ENCODE data around the gene SFTA2.

Gene SFTA2

DNA sequence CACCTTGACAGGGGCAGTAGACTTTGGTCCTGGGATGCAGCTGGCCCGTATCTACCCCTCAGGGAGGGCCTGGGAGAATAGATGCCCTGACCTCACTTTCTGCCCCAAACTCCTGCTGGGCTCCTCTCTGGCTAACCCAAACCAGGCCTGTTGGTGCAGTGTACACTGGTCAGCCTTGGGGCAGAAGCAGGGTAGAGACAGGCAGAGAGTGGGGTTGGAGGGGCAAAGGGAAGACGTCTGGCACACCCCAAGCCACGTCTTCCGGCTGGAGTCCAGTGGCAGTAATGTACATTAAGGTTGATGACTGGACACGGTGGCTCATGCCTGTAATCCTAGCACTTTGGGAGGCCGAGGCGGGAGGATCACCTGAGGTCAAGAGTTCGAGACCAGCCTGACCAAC, 38.3 kb downstream of the SFTA2 start:
- TF ChIP-seq, protein P1, sequence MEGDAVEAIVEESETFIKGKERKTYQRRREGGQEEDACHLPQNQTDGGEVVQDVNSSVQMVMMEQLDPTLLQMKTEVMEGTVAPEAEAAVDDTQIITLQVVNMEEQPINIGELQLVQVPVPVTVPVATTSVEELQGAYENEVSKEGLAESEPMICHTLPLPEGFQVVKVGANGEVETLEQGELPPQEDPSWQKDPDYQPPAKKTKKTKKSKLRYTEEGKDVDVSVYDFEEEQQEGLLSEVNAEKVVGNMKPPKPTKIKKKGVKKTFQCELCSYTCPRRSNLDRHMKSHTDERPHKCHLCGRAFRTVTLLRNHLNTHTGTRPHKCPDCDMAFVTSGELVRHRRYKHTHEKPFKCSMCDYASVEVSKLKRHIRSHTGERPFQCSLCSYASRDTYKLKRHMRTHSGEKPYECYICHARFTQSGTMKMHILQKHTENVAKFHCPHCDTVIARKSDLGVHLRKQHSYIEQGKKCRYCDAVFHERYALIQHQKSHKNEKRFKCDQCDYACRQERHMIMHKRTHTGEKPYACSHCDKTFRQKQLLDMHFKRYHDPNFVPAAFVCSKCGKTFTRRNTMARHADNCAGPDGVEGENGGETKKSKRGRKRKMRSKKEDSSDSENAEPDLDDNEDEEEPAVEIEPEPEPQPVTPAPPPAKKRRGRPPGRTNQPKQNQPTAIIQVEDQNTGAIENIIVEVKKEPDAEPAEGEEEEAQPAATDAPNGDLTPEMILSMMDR (IDR thresholded peaks at IDR 0.05; ENCODE audit: borderline replicate concordance, control extremely low read depth, extremely low read depth, insufficient read depth, missing control alignments), result no peak
- in situ Hi-C loops (cut with MboI; ENCODE audit: low sequenced_read_pairs, unreplicated experiment), result no loop called here
- no peak for DNase-seq (ENCODE audit: low spot score)

DNA sequence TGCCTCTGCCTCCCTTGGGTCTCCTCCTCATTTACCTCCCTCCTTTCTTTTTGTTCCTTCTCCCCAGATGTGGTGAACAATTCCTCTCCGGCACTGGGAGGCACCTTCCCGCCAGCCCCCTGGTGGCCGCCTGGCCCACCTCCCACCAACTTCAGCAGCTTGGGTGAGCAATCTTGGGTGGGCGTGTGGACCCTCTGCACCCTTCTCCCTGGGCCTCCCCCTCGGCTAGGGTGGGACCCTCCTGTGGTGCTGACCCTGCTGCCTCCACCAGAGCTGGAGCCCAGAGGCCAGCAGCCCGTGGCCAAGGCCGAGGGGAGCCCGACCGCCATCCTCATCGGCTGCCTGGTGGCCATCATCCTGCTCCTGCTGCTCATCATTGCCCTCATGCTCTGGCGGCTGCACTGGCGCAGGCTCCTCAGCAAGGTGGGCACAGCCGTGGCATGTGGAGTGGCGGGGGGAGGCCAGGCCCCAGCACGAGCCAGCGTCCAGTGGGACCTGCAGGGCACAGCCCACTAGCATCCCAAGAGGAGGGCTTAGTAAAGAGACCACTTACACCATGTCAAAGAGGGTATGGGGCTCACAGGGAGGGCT, 38.9 kb downstream of the SFTA2 start:
- in situ Hi-C loops (cut with MboI; ENCODE audit: low sequenced_read_pairs, unreplicated experiment), result no loop called here
- TF ChIP-seq, protein P1 (IDR thresholded peaks at IDR 0.05; ENCODE audit: borderline replicate concordance, control extremely low read depth, extremely low read depth, insufficient read depth, missing control alignments), result no peak
- DNase-seq (ENCODE audit: low spot score), result no peak

DNA sequence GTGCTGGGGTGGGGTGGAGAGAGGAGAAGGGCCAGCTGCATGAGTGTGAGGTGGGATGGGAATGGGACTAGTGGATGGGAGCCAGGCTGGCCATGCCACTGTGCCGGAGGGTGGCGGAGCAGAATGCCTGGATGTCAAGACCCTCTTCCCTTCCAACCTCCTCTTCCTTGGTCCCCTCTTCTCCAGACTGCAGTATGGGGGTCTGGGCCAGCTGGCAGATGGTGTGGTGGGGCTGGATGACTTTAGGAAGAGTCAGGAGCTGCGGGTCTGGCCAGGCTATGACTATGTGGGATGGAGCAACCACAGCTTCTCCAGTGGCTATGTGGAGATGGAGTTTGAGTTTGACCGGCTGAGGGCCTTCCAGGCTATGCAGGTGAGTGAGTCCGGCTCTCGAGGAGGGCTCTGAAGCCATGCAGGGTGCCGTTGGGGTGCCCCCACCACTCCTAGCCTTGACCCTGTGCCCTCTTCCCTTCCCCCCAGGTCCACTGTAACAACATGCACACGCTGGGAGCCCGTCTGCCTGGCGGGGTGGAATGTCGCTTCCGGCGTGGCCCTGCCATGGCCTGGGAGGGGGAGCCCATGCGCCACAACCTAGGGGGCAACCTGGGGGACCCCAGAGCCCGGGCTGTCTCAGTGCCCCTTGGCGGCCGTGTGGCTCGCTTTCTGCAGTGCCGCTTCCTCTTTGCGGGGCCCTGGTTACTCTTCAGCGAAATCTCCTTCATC, 40.0 kb downstream of the SFTA2 start:
- no peak for DNase-seq (ENCODE audit: low spot score)
- in situ Hi-C loops (cut with MboI; ENCODE audit: low sequenced_read_pairs, unreplicated experiment), result no loop called here
- TF ChIP-seq, protein P1 (IDR thresholded peaks at IDR 0.05; ENCODE audit: borderline replicate concordance, control extremely low read depth, extremely low read depth, insufficient read depth, missing control alignments), result no peak

DNA sequence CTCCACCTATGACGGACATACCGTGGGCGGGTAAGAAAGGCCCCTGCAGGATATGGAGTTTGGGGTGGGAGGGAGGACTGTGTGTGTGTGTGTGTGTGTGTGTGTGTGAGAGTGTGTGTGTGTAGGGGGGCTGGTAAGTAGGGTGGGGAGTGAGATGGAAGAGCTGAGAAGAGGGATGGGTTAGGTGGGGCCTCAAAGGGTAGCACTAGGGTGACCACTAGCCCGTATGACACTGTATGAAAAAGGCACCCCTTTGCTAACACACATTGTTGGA, 40.6 kb downstream of the SFTA2 start:
- TF ChIP-seq, protein P1 (IDR thresholded peaks at IDR 0.05; ENCODE audit: borderline replicate concordance, control extremely low read depth, extremely low read depth, insufficient read depth, missing control alignments), result no peak
- in situ Hi-C loops (cut with MboI; ENCODE audit: low sequenced_read_pairs, unreplicated experiment), result no loop called here
- no peak for DNase-seq (ENCODE audit: low spot score)

DNA sequence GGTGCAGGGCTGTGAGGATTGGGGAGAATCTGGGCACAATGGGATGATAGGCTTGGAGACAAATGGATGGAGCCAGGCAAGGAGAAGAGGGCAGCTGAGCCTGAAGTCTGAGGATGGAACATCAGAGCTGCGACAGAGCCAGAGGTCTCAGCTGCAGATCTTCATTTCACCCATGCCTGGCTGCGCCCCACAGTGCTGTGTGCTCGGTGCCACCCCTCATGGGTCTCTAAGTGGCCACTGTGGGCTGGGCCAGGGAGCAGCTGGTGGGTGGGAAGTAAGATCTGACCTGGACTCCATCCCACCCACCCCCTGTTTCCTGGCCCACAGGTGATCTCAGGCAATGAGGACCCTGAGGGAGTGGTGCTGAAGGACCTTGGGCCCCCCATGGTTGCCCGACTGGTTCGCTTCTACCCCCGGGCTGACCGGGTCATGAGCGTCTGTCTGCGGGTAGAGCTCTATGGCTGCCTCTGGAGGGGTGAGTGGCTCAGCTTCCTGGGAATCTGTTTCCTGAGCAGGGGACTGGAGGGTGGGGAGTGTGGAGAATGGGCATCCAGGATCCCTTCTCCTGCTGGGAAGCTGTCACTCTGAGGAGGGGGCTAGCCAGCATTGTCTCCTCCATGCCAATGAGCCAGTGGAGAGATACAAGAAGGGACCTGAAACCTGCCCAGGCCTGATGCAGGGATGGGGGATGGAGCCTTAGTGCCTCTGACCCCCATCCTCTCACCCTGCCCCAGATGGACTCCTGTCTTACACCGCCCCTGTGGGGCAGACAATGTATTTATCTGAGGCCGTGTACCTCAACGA, 41.1 kb downstream of the SFTA2 start:
- no peak for DNase-seq (ENCODE audit: low spot score)
- TF ChIP-seq, protein P1 (IDR thresholded peaks at IDR 0.05; ENCODE audit: borderline replicate concordance, control extremely low read depth, extremely low read depth, insufficient read depth, missing control alignments), result no peak
- in situ Hi-C loops (cut with MboI; ENCODE audit: low sequenced_read_pairs, unreplicated experiment), result no loop called here

DNA sequence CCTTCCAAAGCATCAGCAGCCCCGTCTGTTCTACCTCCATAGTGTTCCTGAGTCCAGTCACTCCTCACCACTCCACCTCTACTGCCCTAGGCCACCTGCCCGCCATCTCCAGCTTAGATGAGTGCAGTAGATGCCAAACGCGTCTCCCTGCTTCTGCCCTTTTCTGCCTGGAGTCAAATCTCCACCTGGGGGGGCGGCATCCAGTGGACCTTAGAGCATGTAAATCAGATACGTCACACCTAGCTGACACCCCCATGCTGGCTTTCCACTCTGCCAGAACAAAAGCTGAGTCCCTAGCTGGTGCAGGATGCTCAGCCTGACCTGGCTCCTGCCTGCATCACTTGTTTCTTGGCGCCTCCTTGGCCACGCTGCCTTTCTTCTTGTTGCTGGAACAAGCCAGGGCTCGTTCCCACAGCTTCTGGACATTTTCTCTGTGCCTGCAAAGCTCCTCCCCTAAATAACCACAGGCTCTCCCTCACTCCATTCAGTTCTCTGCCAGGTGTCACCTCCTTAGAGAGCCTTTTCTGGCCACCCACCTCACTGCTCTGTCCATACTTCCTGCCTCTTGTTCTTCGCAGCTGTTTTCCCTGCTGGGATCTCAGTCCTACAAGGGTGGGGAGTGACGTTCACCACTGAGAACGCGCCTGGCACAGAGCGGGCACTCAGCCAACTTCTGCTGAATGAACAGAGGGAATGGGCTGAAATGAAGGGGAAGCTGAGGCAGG, 41.9 kb downstream of the SFTA2 start:
- DNase-seq (ENCODE audit: low spot score), result peak; percentile 19
- TF ChIP-seq, protein P1 (IDR thresholded peaks at IDR 0.05; ENCODE audit: borderline replicate concordance, control extremely low read depth, extremely low read depth, insufficient read depth, missing control alignments), result no peak
- in situ Hi-C loops (cut with MboI; ENCODE audit: low sequenced_read_pairs, unreplicated experiment), result no loop called here
